GM19239 (cell line): ENCODE measurements around the gene MID1.

Experiments used
- DNase-seq: peaks from one replicate; pipeline ENCODE4 v3.0.0; 2011; ENCODE audit warnings: low spot score; ENCODE audit not compliant: insufficient read length
- FAIRE-seq: peaks from 2 replicates; lab custom pipeline; 2011; peaks lifted over from hg19 to GRCh38; lab: Jason Lieb, UNC

The MID1 gene

GRCh38 chrX:10620121-10620699, at the start of gene MID1:
TSS of gene MID1 (minus strand) at chrX:10620585. CDS start at chrX:10567547, 53,038 bp downstream.
- DNase-seq (no peak), FAIRE-seq (peak; percentile 74)

- DNase-seq (no peak), FAIRE-seq (no peak)
Measured at GRCh38 chrX:10667143-10667542, 46.8 kb upstream of the MID1 start.

- FAIRE-seq (no peak), DNase-seq (no peak)
Measured at GRCh38 chrX:10666102-10666501, 45.7 kb upstream of the MID1 start.

- DNase-seq (no peak), FAIRE-seq (no peak)
Measured at GRCh38 chrX:10665681-10666080, 45.3 kb upstream of the MID1 start.

- DNase-seq = no peak
- FAIRE-seq = no peak
Measured at GRCh38 chrX:10660171-10660570, 39.8 kb upstream of the MID1 start.

GRCh38 chrX:10656214-10656613, 35.8 kb upstream of the MID1 start:
- DNase-seq (no peak), FAIRE-seq (no peak)

- DNase-seq (no peak), FAIRE-seq (no peak)
Measured at GRCh38 chrX:10654960-10655359, 34.6 kb upstream of the MID1 start.

- DNase-seq (no peak), FAIRE-seq (no peak)
Measured at GRCh38 chrX:10653302-10653701, 32.9 kb upstream of the MID1 start.

- no peak for DNase-seq
- no peak for FAIRE-seq
Measured at GRCh38 chrX:10649265-10649664, 28.9 kb upstream of the MID1 start.

GRCh38 chrX:10648614-10649013, 28.2 kb upstream of the MID1 start:
- no peak for FAIRE-seq
- no peak for DNase-seq

GRCh38 chrX:10636851-10637250, 16.5 kb upstream of the MID1 start:
- FAIRE-seq = no peak
- no peak for DNase-seq

- DNase-seq (no peak), FAIRE-seq (no peak)
Measured at GRCh38 chrX:10636337-10636736, 16.0 kb upstream of the MID1 start.

- FAIRE-seq (no peak), DNase-seq (no peak)
Measured at GRCh38 chrX:10634392-10635161, 14.2 kb upstream of the MID1 start.

GRCh38 chrX:10633722-10634121, 13.3 kb upstream of the MID1 start:
- no peak for FAIRE-seq

GRCh38 chrX:10631416-10632145, 11.2 kb upstream of the MID1 start:
- DNase-seq (no peak), FAIRE-seq (no peak)

More at GRCh38 chrX:10633722-10634121, 13.3 kb upstream of the MID1 start:
- no peak for DNase-seq

- DNase-seq (no peak), FAIRE-seq (no peak)
Measured at GRCh38 chrX:10630320-10630719, 9.9 kb upstream of the MID1 start.

- no peak for FAIRE-seq
- no peak for DNase-seq
Measured at GRCh38 chrX:10629905-10630304, 9.5 kb upstream of the MID1 start.

- FAIRE-seq = no peak
- no peak for DNase-seq
Measured at GRCh38 chrX:10628906-10629305, 8.5 kb upstream of the MID1 start.

- FAIRE-seq = no peak
- DNase-seq = no peak
Measured at GRCh38 chrX:10622197-10622596, 1.8 kb upstream of the MID1 start.

- DNase-seq (no peak), FAIRE-seq (no peak)
Measured at GRCh38 chrX:10619425-10620046, 849 bp downstream of the MID1 start.

GRCh38 chrX:10618961-10619360, 1.4 kb downstream of the MID1 start:
- FAIRE-seq = no peak
- DNase-seq = no peak
